Measurements from ENCODE around the gene RGS6. TPM values are rescaled to one million over a fixed set of nuclear protein-coding genes. Genes with fewer than 3 reads are reported as not detected.
"Not testable (repeated sequence)": the region's sequence is repeated elsewhere in the genome, so short reads cannot be mapped to it uniquely, and the experiment has no call there.

Gene RGS6
- total RNA-seq, 3 donors from 2014 or later, result 3.4 to 9.2 (median 4.5) TPM

DNA sequence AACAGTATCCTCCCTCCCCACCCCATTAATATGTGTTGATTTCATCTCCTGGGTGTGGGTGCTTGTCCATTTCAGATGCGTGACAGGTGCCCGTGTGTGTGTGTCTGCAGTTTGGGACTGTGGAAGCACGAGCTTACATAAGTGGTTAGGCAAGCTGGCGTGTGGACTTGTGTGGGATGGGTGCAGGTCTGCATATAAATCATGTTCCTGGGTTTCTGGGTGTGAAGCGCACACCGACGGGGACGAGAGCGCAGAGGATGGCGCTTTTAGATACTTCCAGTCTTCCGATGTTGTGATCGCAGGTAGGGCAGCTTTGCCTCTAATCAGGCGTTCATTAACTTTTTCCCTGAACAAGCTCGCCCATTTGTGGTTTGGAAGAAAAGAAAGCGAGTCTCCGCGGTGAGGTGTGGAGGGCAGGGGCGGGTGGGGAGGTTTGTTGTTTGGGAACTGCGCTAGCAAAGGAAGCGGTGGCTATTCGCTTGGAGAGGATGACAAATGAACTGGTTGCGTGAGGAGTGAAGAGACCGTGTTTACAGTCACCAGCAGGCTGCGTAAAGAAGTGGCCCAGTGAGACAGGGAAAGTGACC, 865 bp downstream of the RGS6 start:
- peak overlapping the region in 1 of 2 donors; percentile 48 for H3K27ac ChIP-seq
- TF ChIP-seq POLR2AphosphoS5 (IDR thresholded peaks at IDR 0.05), result no peak
- no peak for TF ChIP-seq POLR2A (IDR thresholded peaks at IDR 0.05)
- TF ChIP-seq, protein P1, sequence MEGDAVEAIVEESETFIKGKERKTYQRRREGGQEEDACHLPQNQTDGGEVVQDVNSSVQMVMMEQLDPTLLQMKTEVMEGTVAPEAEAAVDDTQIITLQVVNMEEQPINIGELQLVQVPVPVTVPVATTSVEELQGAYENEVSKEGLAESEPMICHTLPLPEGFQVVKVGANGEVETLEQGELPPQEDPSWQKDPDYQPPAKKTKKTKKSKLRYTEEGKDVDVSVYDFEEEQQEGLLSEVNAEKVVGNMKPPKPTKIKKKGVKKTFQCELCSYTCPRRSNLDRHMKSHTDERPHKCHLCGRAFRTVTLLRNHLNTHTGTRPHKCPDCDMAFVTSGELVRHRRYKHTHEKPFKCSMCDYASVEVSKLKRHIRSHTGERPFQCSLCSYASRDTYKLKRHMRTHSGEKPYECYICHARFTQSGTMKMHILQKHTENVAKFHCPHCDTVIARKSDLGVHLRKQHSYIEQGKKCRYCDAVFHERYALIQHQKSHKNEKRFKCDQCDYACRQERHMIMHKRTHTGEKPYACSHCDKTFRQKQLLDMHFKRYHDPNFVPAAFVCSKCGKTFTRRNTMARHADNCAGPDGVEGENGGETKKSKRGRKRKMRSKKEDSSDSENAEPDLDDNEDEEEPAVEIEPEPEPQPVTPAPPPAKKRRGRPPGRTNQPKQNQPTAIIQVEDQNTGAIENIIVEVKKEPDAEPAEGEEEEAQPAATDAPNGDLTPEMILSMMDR (IDR thresholded peaks at IDR 0.05), result no peak
- no peaks in the 10 kb centered on the region for H3K36me3 ChIP-seq
- H3K9me3 ChIP-seq, result no peaks in the 10 kb centered on the region
- DNase-seq (ENCODE audit: low spot score in 2 of 2), result no peak
- no peaks in the 10 kb centered on the region for H3K4me1 ChIP-seq
- H3K4me3 ChIP-seq, result peak overlapping the region; percentile 32 to 68 (median 50)
- peaks cover 0 to 17% of the 10 kb centered on the region in 2 donors for H3K27me3 ChIP-seq
- intact Hi-C loops (cut with DNase I; ENCODE audit: low total_unique reads), result no loop called here

DNA sequence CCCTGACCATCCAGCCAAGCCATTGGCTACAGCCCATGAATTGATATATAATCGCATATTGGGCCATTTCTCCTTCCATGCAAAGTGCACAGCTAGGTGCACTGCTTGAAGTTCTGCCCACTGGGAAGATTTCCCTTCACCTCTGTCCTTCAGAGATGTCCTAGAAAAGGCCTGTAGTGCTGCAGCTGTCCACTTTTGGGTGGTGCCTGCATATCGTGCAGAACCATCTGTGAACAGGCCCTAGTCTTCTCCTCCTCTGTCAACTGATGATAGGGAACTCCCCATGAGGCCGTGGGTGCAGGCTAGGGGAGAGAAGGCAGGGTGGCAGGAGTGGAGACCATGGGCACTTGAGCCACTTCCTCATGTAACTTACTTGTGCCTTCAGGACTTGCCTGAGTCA, 6.0 kb downstream of the RGS6 start:
- DNase-seq (ENCODE audit: low spot score in 2 of 2); H3K27me3 ChIP-seq; H3K36me3 ChIP-seq; H3K4me1 ChIP-seq; H3K4me3 ChIP-seq; H3K27ac ChIP-seq; intact Hi-C loops (cut with DNase I; ENCODE audit: low total_unique reads): not testable (repeated sequence)
- H3K9me3 ChIP-seq, result peaks cover 9 to 12% of the 10 kb centered on the region in 2 donors

DNA sequence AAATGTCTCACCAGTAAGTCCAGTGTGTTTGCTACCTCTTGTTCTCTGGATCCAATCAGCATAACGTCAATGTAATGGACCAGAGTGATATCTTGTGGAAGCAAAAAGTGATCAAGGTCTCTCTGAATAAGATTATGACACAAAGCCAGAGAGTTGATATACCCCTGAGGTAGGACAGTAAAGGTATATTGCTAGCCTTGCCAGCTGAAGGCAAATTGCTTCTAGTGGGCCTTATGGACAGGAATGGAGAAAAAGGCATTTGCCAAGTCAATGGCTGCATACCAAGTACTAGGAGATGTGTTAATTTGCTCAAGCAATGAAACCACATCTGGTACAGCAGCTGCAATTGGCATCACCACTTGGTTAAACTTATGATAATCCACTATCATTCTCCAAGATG, 7.1 kb downstream of the RGS6 start:
- DNase-seq (ENCODE audit: low spot score in 2 of 2); H3K4me3 ChIP-seq; intact Hi-C loops (cut with DNase I; ENCODE audit: low total_unique reads); H3K27ac ChIP-seq; H3K36me3 ChIP-seq; H3K27me3 ChIP-seq; H3K4me1 ChIP-seq: not testable (repeated sequence)
- H3K9me3 ChIP-seq, result peaks cover 9 to 12% of the 10 kb centered on the region in 2 donors

DNA sequence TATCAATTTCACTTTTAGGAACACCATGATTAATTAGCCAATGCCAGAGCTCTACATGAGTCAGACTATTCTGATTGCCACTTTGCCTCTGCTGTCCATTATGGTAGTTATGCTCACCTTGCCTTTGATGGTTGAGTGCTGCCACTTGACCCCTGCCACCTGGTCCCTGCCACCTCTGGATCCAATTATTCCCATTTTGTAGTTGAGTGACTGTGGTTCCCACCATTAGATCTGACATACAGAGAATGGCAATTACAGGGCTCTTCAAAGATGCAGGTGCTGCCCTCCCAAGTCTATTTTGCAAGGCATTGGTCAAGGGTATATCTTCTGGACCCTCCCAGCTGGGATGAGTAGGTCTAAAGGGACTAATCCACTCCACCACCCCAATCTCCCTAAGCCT, 8.3 kb downstream of the RGS6 start:
- H3K4me1 ChIP-seq; H3K27me3 ChIP-seq; intact Hi-C loops (cut with DNase I; ENCODE audit: low total_unique reads); H3K27ac ChIP-seq; DNase-seq (ENCODE audit: low spot score in 2 of 2); H3K4me3 ChIP-seq; H3K36me3 ChIP-seq: not testable (repeated sequence)
- peaks cover 9 to 12% of the 10 kb centered on the region in 2 donors for H3K9me3 ChIP-seq

DNA sequence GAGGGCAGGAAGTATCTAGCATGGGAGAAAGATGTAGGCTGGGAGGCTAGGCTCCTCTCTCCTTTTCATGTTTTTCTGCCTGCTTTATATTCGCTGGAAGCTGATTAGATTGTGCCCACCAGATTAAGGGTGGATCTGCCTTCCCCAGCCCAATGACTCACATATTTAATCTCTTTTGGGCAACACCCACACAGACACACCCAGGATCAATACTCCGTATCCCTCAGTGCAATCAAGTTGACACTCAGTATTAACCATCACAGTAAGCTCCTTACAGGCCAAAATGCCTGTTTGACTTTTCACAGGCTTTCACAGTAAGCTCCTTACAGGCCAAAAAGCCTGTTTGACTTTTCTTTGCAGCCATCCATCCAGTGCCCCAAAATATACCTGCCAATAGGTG, 9.4 kb downstream of the RGS6 start:
- intact Hi-C loops (cut with DNase I; ENCODE audit: low total_unique reads); H3K27me3 ChIP-seq; H3K4me1 ChIP-seq; H3K4me3 ChIP-seq; DNase-seq (ENCODE audit: low spot score in 2 of 2); H3K27ac ChIP-seq; H3K36me3 ChIP-seq: not testable (repeated sequence)
- peaks cover 9 to 12% of the 10 kb centered on the region in 2 donors for H3K9me3 ChIP-seq

DNA sequence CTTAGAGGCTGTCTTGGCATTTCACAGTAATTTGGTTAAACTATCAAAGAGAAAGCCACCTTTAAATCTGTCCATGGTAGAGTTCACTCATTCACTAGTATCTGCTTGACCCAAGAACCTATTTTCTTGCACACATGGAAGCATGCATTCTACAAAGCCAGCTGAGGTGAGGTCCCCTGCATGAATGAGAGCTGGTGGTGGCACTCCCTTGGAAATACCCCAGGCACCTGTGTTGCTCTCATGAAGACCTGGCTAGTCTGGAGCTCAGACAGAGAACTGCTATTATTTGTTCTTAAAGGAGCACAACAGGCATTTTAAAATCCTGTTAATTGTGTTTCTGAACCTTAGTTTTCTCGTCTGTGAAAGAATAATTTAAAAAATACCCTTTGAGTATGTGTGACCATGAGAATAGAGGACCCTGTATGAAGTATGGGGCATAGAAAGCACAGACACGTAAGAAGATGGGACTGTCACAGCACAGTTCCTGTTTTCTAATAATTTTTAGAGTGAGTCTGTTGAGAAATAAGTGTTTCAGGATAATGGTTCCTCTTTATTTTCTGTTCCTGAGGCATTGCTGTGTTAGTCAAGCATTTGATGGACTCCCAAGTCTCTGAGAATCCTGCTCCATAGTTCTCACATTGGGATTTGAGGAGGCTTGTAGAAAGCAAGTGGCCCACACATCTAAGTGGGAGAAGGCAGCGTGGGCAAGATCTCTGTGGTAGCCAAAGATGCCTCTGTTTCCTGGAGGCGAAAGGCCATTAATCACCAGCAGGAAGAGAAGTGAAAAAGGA, 10.9 kb downstream of the RGS6 start:
- intact Hi-C loops (cut with DNase I; ENCODE audit: low total_unique reads), result no loop called here
- no peaks in the 10 kb centered on the region for H3K27me3 ChIP-seq
- TF ChIP-seq POLR2AphosphoS5 (IDR thresholded peaks at IDR 0.05) (no peak), POLR2A (IDR thresholded peaks at IDR 0.05) (no peak)
- TF ChIP-seq, protein P1 (IDR thresholded peaks at IDR 0.05), result no peak
- H3K27ac ChIP-seq, result no peak overlapping the region
- no peaks in the 10 kb centered on the region for H3K4me1 ChIP-seq
- no peaks in the 10 kb centered on the region for H3K36me3 ChIP-seq
- no peak for DNase-seq (ENCODE audit: low spot score in 2 of 2)
- peaks cover 9 to 12% of the 10 kb centered on the region in 2 donors for H3K9me3 ChIP-seq
- no peak overlapping the region for H3K4me3 ChIP-seq

DNA sequence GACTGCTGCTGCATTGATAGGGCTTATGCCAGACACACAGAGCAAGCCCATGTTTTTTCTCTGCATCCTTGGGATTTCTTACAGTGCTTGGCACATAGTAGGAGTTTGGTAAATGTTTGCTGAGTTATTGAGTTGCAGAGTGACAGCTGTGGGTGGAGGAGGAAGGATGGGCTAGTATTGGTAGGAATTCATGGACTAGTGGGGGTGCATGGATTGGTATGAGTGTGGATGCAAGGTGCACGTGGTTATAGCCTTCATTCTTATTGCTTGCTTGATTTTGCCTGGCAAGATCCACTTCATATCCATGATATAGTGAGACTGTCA, 11.4 kb downstream of the RGS6 start:
- TF ChIP-seq POLR2AphosphoS5 (IDR thresholded peaks at IDR 0.05) (no peak), POLR2A (IDR thresholded peaks at IDR 0.05) (no peak)
- TF ChIP-seq, protein P1 (IDR thresholded peaks at IDR 0.05), result no peak
- H3K36me3 ChIP-seq, result no peaks in the 10 kb centered on the region
- DNase-seq (ENCODE audit: low spot score in 2 of 2), result no peak
- no peaks in the 10 kb centered on the region for H3K4me1 ChIP-seq
- intact Hi-C loops (cut with DNase I; ENCODE audit: low total_unique reads), result no loop called here
- no peaks in the 10 kb centered on the region for H3K27me3 ChIP-seq
- H3K27ac ChIP-seq, result no peak overlapping the region
- peaks cover 9 to 12% of the 10 kb centered on the region in 2 donors for H3K9me3 ChIP-seq
- H3K4me3 ChIP-seq, result no peak overlapping the region

Data from breast epithelium (tissue), 4 donors.